GM19455 (cell line): ENCODE measurements around the gene TMEM242.
"Not testable (repeated sequence)": the region's sequence is repeated elsewhere in the genome, so short reads cannot be mapped to it uniquely, and the experiment has no call there.

ENCODE experiments used
- ATAC-seq: cut with Tn5 transposase; IDR thresholded peaks from one replicate; pipeline ENCODE4 v1.9.1; 2021; ENCODE audit not compliant: unreplicated experiment

The TMEM242 gene

DNA sequence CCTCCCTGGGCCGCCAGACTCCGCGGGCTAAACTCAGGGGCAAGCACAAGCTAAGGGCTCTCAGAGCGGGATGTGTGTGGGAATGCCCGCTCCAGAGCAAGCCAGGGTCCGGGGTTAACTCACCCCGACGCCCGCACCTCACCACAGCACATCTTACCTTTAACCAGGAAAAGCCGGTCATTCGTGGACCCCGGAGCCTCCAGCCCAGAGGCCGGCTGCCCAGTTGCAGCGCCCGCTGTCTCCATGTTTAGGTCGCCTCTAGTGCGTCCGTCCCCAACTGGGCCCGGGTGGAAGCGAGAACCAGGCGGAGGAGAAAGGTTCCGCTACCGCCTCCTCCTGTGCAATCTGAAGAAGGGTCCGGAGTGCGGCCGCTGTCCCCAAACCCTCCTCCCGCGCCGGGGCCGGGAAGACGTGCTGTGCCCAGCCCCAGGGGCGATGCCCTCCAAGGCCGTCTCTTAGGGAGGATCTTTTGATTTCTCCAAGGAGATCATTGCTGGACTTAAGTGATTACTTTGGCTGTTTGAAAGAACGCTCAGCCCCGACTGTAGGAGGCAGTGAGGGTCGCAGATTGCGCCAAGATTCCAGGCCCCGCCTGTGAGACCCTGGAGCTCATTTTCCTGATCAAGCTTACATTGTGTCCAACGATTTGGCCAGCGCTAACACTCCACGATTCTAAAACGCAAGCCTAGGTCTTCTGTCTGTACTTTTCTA is at the start of gene TMEM242:
TSS of gene TMEM242 (minus strand) at position 265 of the 711 bp plus-strand sequence. CDS start at position 245, 20 bp downstream.
- ATAC-seq, result peak; percentile 95

GRCh38 chr6:157372501-157373280 is 49.4 kb upstream of the TMEM242 start:
- ATAC-seq, result no peak

- no peak for ATAC-seq
Measured at GRCh38 chr6:157370755-157371154, 47.4 kb upstream of the TMEM242 start.

- ATAC-seq, result no peak
Measured at GRCh38 chr6:157368359-157369049, 45.2 kb upstream of the TMEM242 start.

DNA sequence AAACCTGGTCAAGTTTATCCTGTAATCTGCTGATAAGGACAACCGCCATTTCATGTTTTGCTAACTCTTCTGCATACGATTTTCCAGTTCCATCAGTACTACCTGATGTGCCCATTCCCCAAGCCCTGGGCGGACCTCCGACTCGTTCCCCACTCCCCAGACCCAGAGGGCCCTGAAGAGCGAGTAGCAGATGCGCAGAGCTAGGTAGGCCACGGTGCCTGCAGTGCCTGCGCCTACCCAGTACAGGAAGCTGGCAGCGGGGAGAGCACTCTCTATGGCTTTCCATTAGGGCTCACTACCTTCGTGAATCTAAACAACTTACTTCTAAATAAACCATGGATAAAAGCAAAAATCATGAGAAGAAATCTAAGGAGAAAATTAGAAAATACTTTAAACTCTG is 43.3 kb upstream of the TMEM242 start:
- ATAC-seq, result no peak

GRCh38 chr6:157364705-157365104 is 41.4 kb upstream of the TMEM242 start:
- no peak for ATAC-seq

DNA sequence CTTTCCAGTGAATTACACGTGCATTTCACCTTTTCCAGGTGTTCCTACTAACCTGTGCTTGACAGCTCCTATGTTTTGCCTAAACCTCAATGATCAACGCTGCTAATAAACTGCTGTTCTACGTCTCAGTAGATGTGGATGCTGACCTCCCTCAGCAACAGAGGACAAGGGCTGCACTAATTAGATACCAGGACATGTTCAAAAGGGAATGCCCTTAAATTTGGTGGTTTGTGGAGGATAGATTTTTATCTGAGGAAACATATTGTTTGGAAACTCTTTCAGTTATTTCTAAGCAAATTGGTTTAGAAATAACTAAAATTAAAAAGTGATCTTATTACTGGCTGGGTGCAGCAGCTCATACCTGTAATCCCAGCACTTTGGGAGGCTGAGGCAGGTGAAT is 38.6 kb upstream of the TMEM242 start:
- ATAC-seq, result no peak

DNA sequence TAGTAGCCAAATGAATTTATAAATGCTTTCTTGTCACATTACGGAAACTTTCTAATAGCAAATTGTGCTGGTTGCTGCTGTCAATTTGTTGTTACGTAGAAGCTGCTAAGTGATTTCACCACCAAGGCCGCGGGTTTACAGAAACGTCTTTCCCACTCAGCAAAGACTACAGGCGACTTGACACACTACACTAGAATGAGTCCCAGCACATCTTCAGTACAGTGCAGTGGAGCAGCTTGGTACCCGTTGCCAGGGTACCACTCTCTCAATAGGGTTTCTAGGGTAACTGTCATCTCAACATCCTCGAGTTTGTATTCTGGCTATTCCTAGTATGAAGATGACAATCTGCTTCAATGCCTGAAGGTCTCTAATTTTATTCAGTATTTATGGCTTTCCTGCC is 35.0 kb upstream of the TMEM242 start:
- ATAC-seq, result no peak

DNA sequence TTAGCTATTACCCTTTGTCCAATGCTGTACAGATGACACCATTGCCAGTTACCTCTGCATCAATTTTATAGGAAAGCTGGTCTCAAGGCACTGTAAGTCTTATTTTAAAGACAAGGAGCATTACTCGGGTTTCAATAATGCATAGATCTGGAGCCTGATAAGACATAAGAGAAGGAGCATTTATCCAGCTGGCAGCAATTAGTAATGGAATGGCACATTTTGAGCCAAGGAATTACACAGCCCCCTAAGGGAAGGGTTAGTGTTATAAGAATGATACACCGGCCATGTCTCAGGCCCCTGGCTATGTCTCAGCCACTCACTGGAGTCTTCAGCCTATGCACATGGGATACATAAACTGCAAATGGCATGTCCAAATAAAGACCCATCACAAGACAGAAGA is 23.1 kb upstream of the TMEM242 start:
- no peak for ATAC-seq

GRCh38 chr6:157343732-157344131 is 20.4 kb upstream of the TMEM242 start:
- ATAC-seq, result no peak

DNA sequence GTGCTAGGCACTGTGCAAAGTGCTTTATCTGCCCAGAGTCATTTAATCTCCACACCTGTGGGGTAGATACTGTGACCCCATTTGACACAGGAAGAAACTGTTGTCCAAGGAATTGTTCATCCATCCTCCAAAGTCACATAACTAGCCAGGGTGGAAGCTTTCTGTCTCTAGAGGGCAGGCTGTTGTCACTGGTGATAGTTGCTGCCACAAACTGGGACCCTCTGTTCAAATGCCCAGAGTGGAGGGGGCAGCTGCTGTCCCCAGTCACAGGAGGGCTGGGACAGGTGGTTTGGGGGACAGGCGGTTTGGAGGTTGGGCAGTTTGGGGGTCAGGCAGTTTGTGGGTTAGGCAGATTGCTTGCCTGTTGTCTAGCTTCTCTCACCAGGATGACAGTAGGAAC is 16.1 kb upstream of the TMEM242 start:
- no peak for ATAC-seq

DNA sequence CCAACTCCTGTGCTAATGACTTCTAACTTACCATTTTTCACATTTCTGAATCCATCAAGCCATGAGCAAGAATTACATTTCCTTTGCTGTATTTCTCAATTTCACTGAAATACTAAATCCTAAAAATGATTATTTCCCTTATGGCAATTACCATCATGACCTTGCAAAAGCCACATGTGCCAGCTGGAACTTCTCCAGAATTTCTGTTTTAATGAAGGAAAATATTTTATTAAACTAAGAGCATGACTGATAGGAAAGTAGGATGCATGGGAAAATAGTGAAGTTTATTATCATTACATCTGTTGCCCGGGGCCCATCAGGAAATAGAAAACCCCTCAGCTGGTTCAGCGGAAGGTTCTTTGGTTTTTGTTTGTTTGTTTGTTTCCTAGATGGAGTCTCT is 14.4 kb upstream of the TMEM242 start:
- no peak for ATAC-seq

GRCh38 chr6:157337276-157337675 is 14.0 kb upstream of the TMEM242 start:
- not testable (repeated sequence) for ATAC-seq

- no peak for ATAC-seq
Measured at GRCh38 chr6:157335829-157336228, 12.5 kb upstream of the TMEM242 start.

DNA sequence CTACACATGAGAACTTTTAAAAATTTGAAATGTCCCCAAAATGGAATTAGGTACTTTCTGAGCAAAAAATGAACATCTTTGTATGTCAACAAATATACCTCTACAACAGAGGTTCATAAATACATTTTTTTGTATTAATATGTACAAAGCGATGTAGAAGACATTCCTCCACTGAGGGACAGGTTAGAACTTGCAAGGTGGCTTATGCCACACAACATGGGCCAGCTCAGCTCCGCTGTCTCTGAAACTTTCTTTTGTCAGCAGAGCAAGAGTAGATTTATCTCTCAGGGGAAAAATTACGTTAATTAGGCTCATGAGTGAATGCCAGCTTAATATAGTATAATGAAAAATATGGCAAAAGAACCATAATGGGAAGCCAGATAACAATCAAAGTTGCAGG is 10.6 kb upstream of the TMEM242 start:
- no peak for ATAC-seq

GRCh38 chr6:157333537-157333936 is 10.2 kb upstream of the TMEM242 start:
- ATAC-seq, result no peak

GRCh38 chr6:157332813-157333212 is 9.5 kb upstream of the TMEM242 start:
- no peak for ATAC-seq

DNA sequence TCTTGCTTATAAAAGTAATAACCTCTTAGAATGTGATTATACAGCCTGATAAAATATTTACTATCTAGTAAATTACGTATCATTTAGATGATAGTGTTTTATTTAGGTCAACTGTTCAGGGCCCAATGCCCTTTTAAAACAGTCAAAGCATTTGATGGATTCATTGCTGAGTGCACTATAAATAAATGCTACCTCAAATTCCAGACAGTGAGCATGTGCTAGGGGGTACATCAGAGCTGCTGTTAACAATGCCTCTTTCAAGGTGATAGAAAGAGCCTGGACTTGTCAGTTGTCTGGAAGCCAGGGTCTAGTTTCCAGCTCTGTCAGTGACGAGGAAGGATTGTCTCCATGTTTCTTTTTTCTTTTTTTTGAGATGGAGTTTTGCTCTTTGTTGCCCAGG is 7.5 kb upstream of the TMEM242 start:
- no peak for ATAC-seq

DNA sequence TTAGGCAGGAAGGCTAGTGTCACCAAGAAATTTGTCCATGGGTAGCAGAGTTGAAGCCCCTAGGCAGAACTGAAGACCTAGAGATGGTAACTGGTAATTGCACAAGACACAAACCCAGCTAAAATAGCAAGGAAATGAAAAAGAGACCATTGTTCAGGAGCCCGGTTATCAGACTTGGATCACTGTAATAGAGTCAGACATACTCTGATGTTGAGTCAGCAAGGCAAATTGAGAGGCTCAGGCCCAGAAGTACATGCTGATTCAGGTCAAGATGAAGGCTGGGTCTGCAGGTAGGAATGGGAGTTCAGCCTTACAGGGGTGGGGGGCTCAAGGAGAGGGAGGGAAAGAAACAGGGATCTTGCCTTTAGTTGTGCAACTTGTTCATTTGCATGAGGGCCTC is 6.5 kb upstream of the TMEM242 start:
- no peak for ATAC-seq

- no peak for ATAC-seq
Measured at GRCh38 chr6:157328108-157328692, 4.9 kb upstream of the TMEM242 start.

- ATAC-seq, result no peak
Measured at GRCh38 chr6:157326979-157327378, 3.7 kb upstream of the TMEM242 start.
